GM06990 (cell line): ENCODE measurements around the gene EBF3.

Experiments
- DNase-seq: peaks from one replicate; pipeline ENCODE4 v3.0.0-alpha.2; 2011; ENCODE audit not compliant: insufficient read length; ENCODE audit errors: extremely low read depth
- H3K27me3 ChIP-seq: replicated peaks from 2 replicates; pipeline ENCODE4 v1.6.0; 2011; ENCODE audit warnings: low read length; ENCODE audit not compliant: control insufficient read depth, insufficient read depth
- H3K36me3 ChIP-seq: 2 replicates; pipeline ENCODE4 v1.5.1; 2011; ENCODE audit warnings: low read length; ENCODE audit not compliant: control insufficient read depth, insufficient read depth
- H3K4me3 ChIP-seq: replicated peaks from 2 replicates; pipeline ENCODE4 v1.5.1; 2011; ENCODE audit warnings: low read depth, mild to moderate bottlenecking, control low read depth, low read length
- CTCF ChIP-seq: IDR thresholded peaks from 2 replicates; pipeline ENCODE4 v1.5.1; 2011; ENCODE audit warnings: low read length, control low read depth, mild to moderate bottlenecking, inconsistent platforms; ENCODE audit not compliant: insufficient read depth, poor library complexity, severe bottlenecking

The EBF3 gene

GRCh38 chr10:129887381-129887905 is 76.6 kb downstream of the EBF3 start:
- Histone ChIP-seq H3K27me3 (no peaks in the 10 kb centered on the region), H3K36me3 (no peaks in the 10 kb centered on the region), H3K4me3 (no peak overlapping the region)
- no peak for DNase-seq
- TF ChIP-seq CTCF, result no peak

GRCh38 chr10:129886263-129886662 is 77.8 kb downstream of the EBF3 start:
- no peaks in the 10 kb centered on the region for H3K27me3 ChIP-seq
- no peak overlapping the region for H3K4me3 ChIP-seq
- DNase-seq, result no peak
- no peak for TF ChIP-seq CTCF
- no peaks in the 10 kb centered on the region for H3K36me3 ChIP-seq

- DNase-seq, result no peak
- no peak for TF ChIP-seq CTCF
- H3K4me3 ChIP-seq, result no peak overlapping the region
- no peaks in the 10 kb centered on the region for H3K27me3 ChIP-seq
- no peaks in the 10 kb centered on the region for H3K36me3 ChIP-seq
These were observed 78.5 kb downstream of the EBF3 start for GRCh38 chr10:129885526-129885925.

GRCh38 chr10:129884398-129885078 is 79.5 kb downstream of the EBF3 start:
- Histone ChIP-seq H3K36me3 (no peaks in the 10 kb centered on the region), H3K4me3 (no peak overlapping the region), H3K27me3 (no peaks in the 10 kb centered on the region)
- TF ChIP-seq CTCF, result no peak
- DNase-seq, result no peak

- DNase-seq, result no peak
- Histone ChIP-seq H3K27me3 (no peaks in the 10 kb centered on the region), H3K4me3 (no peak overlapping the region), H3K36me3 (no peaks in the 10 kb centered on the region)
- no peak for TF ChIP-seq CTCF
These were observed 80.3 kb downstream of the EBF3 start for GRCh38 chr10:129883626-129884397.
